Activated CD8-positive, alpha-beta T cell treated with anti-CD3 and anti-CD28 coated beads, Interleukin-2, amount 10 ng/mL, durations not matched to agents 7 days and 5 days (primary cell): ENCODE results near the gene AOPEP. TPM values are rescaled to one million over a fixed set of nuclear protein-coding genes. Genes with fewer than 3 reads are reported as not detected.

ENCODE experiments used
- ATAC-seq: fragments of 150-1000 bp; cut with Tn5 transposase; one replicate; pipeline ENCODE4 v1.10.0; 2021; ENCODE audit warnings: moderate library complexity
- CTCF ChIA-PET: fragments of 350-600 bp; sonication (Branson Sonifier 250); formaldehyde crosslinking; loops from one replicate; lab custom pipeline; 2021; ENCODE audit warnings: antibody characterized with exemption; lab: Charles Lee
- POLR2A ChIA-PET: fragments of 350-600 bp; sonication (Branson Sonifier 250); formaldehyde crosslinking; loops from one replicate; lab custom pipeline; 2021; ENCODE audit warnings: antibody characterized with exemption; lab: Charles Lee
- DNase-seq: peaks from one replicate; pipeline ENCODE4 v3.0.0-alpha.2; 2020
- H3K27ac Mint-ChIP-seq: one replicate; pipeline ENCODE4 v1.8.0; 2021; ENCODE audit warnings: mild to moderate bottlenecking, mixed read lengths
- H3K27me3 Mint-ChIP-seq: one replicate; pipeline ENCODE4 v1.8.0; 2021; ENCODE audit warnings: low read depth, mixed read lengths
- H3K36me3 Mint-ChIP-seq: one replicate; pipeline ENCODE4 v1.8.0; 2021; ENCODE audit warnings: low read depth, mixed read lengths
- H3K4me1 Mint-ChIP-seq: one replicate; pipeline ENCODE4 v1.8.0; 2021; ENCODE audit warnings: low read depth, mixed read lengths
- H3K4me3 Mint-ChIP-seq: one replicate; pipeline ENCODE4 v1.8.0; 2021; ENCODE audit warnings: mild to moderate bottlenecking, mixed read lengths
- H3K9me3 Mint-ChIP-seq: one replicate; pipeline ENCODE4 v1.8.0; 2022; ENCODE audit warnings: mixed read lengths; ENCODE audit not compliant: insufficient read depth
- total RNA-seq, 2 experiments: library from RNA; stranded (reverse); gene quantifications; one replicate each; pipeline ENCODE4 v1.2.3, GENCODE V29; 2021

The AOPEP gene
- total RNA-seq, 2 experiments from 2014 or later, result 7.2 to 8.9 TPM

- Mint-ChIP-seq H3K27me3 (no peaks in the 10 kb centered on the region), H3K9me3 (no peaks in the 10 kb centered on the region), H3K27ac (no peak overlapping the region), H3K4me3 (no peak overlapping the region), H3K36me3 (no peaks in the 10 kb centered on the region), H3K4me1 (no peaks in the 10 kb centered on the region)
- ATAC-seq, result no peak
- DNase-seq, result no peak
- ChIA-PET POLR2A (no interaction called here), CTCF (interaction anchor here (0.8 kb wide), 1 partner anchor 60 kb away, joined by 3 read pairs; no protein-coding TSS in a partner anchor)
Observed at GRCh38 chr9:94977416-94977815, 250.9 kb downstream of the AOPEP start.

- DNase-seq (no peak), ATAC-seq (no peak)
- ChIA-PET CTCF (interaction anchor here (0.9 kb wide), 1 partner anchor 10 kb away, joined by 3 read pairs; no protein-coding TSS in a partner anchor), POLR2A (no interaction called here)
- H3K4me3 Mint-ChIP-seq, result no peak overlapping the region
- H3K27me3 Mint-ChIP-seq, result peaks cover 7% of the 10 kb centered on the region
- no peaks in the 10 kb centered on the region for H3K36me3 Mint-ChIP-seq
- H3K27ac Mint-ChIP-seq, result no peak overlapping the region
- H3K9me3 Mint-ChIP-seq, result no peaks in the 10 kb centered on the region
- peaks cover 5% of the 10 kb centered on the region for H3K4me1 Mint-ChIP-seq
Observed at GRCh38 chr9:94979904-94980507, 253.5 kb downstream of the AOPEP start.

- H3K4me3 Mint-ChIP-seq, result no peak overlapping the region
- H3K4me1 Mint-ChIP-seq, result peaks cover 7% of the 10 kb centered on the region
- CTCF ChIA-PET, result interaction anchor here (0.9 to 1.0 kb wide), 2 partner anchors 9 to 42 kb away, joined by 3 read pairs; no protein-coding TSS in a partner anchor
- ATAC-seq, result no peak
- POLR2A ChIA-PET, result no interaction called here
- DNase-seq, result no peak
- H3K27ac Mint-ChIP-seq, result no peak overlapping the region
- no peaks in the 10 kb centered on the region for H3K36me3 Mint-ChIP-seq
- H3K27me3 Mint-ChIP-seq, result peaks cover 7% of the 10 kb centered on the region
- H3K9me3 Mint-ChIP-seq, result no peaks in the 10 kb centered on the region
Observed at GRCh38 chr9:94980947-94981722, 254.6 kb downstream of the AOPEP start.

GRCh38 chr9:94981723-94982090, 255.2 kb downstream of the AOPEP start:
- Mint-ChIP-seq H3K27ac (no peak overlapping the region), H3K27me3 (peaks cover 10% of the 10 kb centered on the region), H3K4me1 (peaks cover 7% of the 10 kb centered on the region), H3K4me3 (no peak overlapping the region), H3K9me3 (no peaks in the 10 kb centered on the region), H3K36me3 (no peaks in the 10 kb centered on the region)
- ATAC-seq (no peak), DNase-seq (no peak)
- POLR2A ChIA-PET, result no interaction called here
- CTCF ChIA-PET, result interaction anchor here (1.0 kb wide), 1 partner anchor 42 kb away, joined by 3 read pairs; no protein-coding TSS in a partner anchor

- POLR2A ChIA-PET, result no interaction called here
- DNase-seq (no peak), ATAC-seq (no peak)
- Mint-ChIP-seq H3K36me3 (no peaks in the 10 kb centered on the region), H3K27ac (no peak overlapping the region), H3K4me3 (no peak overlapping the region), H3K27me3 (peaks cover 12% of the 10 kb centered on the region), H3K9me3 (no peaks in the 10 kb centered on the region), H3K4me1 (peaks cover 7% of the 10 kb centered on the region)
- CTCF ChIA-PET, result no interaction called here
Observed at GRCh38 chr9:94982211-94982610, 255.7 kb downstream of the AOPEP start.

GRCh38 chr9:94983552-94983951, 257.1 kb downstream of the AOPEP start:
- CTCF ChIA-PET, result no interaction called here
- POLR2A ChIA-PET, result no interaction called here

GRCh38 chr9:94984891-94985476, 258.5 kb downstream of the AOPEP start:
- Mint-ChIP-seq H3K4me3 (no peak overlapping the region), H3K27me3 (peaks cover 16% of the 10 kb centered on the region), H3K4me1 (peaks cover 7% of the 10 kb centered on the region), H3K36me3 (no peaks in the 10 kb centered on the region), H3K9me3 (no peaks in the 10 kb centered on the region), H3K27ac (no peak overlapping the region)
- POLR2A ChIA-PET, result no interaction called here
- DNase-seq, result peak; percentile 32
- no peak for ATAC-seq
- CTCF ChIA-PET, result no interaction called here

More at GRCh38 chr9:94983552-94983951, 257.1 kb downstream of the AOPEP start:
- no peak overlapping the region for H3K27ac Mint-ChIP-seq
- ATAC-seq, result no peak
- no peak overlapping the region for H3K4me3 Mint-ChIP-seq
- no peaks in the 10 kb centered on the region for H3K9me3 Mint-ChIP-seq
- peaks cover 7% of the 10 kb centered on the region for H3K4me1 Mint-ChIP-seq
- H3K36me3 Mint-ChIP-seq, result no peaks in the 10 kb centered on the region
- H3K27me3 Mint-ChIP-seq, result peaks cover 16% of the 10 kb centered on the region
- no peak for DNase-seq

GRCh38 chr9:94985649-94986048, 259.1 kb downstream of the AOPEP start:
- Mint-ChIP-seq H3K27me3 (peaks cover 16% of the 10 kb centered on the region), H3K36me3 (no peaks in the 10 kb centered on the region), H3K27ac (no peak overlapping the region), H3K4me1 (peaks cover 7% of the 10 kb centered on the region), H3K9me3 (no peaks in the 10 kb centered on the region), H3K4me3 (no peak overlapping the region)
- no peak for ATAC-seq
- peak; percentile 5 for DNase-seq
- CTCF ChIA-PET, result no interaction called here
- POLR2A ChIA-PET, result no interaction called here

- no peak for DNase-seq
Observed at GRCh38 chr9:94987731-94988130, 261.2 kb downstream of the AOPEP start.

GRCh38 chr9:94990897-94991561, 264.5 kb downstream of the AOPEP start:
- CTCF ChIA-PET, result interaction anchor here (1.1 kb wide), 1 partner anchor 10 kb away, joined by 3 read pairs; no protein-coding TSS in a partner anchor
- Mint-ChIP-seq H3K9me3 (no peaks in the 10 kb centered on the region), H3K27me3 (peaks cover 8% of the 10 kb centered on the region), H3K4me1 (no peaks in the 10 kb centered on the region), H3K36me3 (no peaks in the 10 kb centered on the region), H3K4me3 (no peak overlapping the region), H3K27ac (no peak overlapping the region)
- POLR2A ChIA-PET, result no interaction called here
- ATAC-seq, result no peak
- DNase-seq, result no peak

More at GRCh38 chr9:94987731-94988130, 261.2 kb downstream of the AOPEP start:
- H3K9me3 Mint-ChIP-seq, result no peaks in the 10 kb centered on the region
- POLR2A ChIA-PET, result interaction anchor here (0.5 kb wide), 1 partner anchor 38 kb away, joined by 3 read pairs; no protein-coding TSS in a partner anchor
- H3K4me3 Mint-ChIP-seq, result no peak overlapping the region
- no peaks in the 10 kb centered on the region for H3K36me3 Mint-ChIP-seq
- no peak for ATAC-seq
- H3K4me1 Mint-ChIP-seq, result peaks cover 7% of the 10 kb centered on the region
- no peak overlapping the region for H3K27ac Mint-ChIP-seq
- CTCF ChIA-PET, result interaction anchor here (1.2 kb wide), 1 partner anchor 180 kb away, joined by 3 read pairs; no protein-coding TSS in a partner anchor
- H3K27me3 Mint-ChIP-seq, result peaks cover 16% of the 10 kb centered on the region

GRCh38 chr9:94991961-94992907, 265.7 kb downstream of the AOPEP start:
- no peaks in the 10 kb centered on the region for H3K36me3 Mint-ChIP-seq
- CTCF ChIA-PET, result no interaction called here

More at GRCh38 chr9:94991961-94992907, 265.7 kb downstream of the AOPEP start:
- H3K4me3 Mint-ChIP-seq, result no peak overlapping the region
- H3K27me3 Mint-ChIP-seq, result peaks cover 6% of the 10 kb centered on the region
- no peak overlapping the region for H3K27ac Mint-ChIP-seq
- POLR2A ChIA-PET, result no interaction called here
- DNase-seq, result no peak
- ATAC-seq, result no peak
- H3K4me1 Mint-ChIP-seq, result no peaks in the 10 kb centered on the region
- H3K9me3 Mint-ChIP-seq, result no peaks in the 10 kb centered on the region
